ENCODE results near the gene KRTAP9-2.
"Not testable (repeated sequence)": the region's sequence is repeated elsewhere in the genome, so short reads cannot be mapped to it uniquely, and the experiment has no call there.

Gene KRTAP9-2

DNA sequence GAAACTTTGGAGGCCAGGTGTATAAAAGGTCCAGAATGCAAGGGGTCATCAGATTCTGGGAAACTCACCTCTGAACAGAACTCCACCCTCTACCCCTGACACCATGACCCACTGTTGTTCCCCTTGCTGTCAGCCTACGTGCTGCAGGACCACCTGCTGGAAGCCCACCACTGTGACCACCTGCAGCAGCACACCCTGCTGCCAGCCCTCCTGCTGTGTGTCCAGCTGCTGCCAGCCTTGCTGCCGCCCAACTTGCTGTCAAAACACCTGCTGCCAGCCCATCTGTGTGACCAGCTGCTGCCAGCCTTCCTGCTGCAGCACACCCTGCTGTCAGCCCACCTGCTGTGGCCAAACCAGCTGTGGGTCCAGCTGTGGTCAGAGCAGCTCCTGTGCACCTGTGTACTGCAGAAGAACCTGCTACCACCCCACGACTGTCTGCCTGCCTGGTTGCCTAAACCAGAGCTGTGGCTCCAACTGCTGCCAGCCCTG lies 11.5 kb downstream of the KRTAP9-2 start, which contains the start of gene KRTAP9-8:
Gene KRTAP9-8 (plus strand): TSS at position 51 of the 489 bp plus-strand sequence. CDS start 53 bp downstream, at position 104.
- not testable (repeated sequence) for DNase-seq

DNA sequence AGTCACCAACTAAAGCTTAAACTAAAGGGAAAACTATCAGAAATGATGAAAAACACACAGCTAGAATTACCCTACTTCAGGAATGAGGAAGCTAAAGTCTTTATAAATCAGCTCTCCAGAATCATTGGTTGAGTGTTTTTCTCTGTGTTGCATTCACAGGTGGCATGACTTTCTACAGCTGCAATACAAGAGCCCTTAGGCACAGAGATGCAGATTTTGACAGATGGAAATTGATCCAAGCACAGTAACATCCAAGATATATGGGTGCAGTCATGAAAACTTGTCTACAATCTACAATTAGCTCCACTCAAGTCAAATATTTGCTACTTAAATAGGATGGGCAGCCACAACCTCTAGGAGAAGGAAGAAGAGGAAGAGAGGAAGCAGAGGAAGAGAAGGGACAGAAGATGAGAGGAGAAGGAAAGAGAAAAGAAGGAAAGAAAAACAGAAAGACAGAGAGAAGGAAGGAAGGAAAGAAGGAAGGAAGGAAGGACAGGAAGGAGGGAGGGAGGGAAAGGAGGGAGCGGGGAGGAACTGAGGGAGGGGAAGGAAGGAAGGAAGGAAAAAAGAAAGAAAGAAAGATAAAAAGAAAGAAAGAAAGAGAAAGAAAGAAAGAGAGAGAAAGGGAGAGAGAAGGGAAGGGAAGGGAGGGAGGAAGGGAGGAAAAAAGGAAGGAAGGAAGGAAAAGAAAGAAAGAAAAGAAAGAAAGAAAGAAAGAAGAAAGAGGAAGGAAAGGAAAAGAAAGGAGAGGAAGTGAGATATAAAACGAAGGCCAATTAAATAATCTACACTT lies 20.7 kb downstream of the KRTAP9-2 start:
- DNase-seq, result not testable (repeated sequence)

DNA sequence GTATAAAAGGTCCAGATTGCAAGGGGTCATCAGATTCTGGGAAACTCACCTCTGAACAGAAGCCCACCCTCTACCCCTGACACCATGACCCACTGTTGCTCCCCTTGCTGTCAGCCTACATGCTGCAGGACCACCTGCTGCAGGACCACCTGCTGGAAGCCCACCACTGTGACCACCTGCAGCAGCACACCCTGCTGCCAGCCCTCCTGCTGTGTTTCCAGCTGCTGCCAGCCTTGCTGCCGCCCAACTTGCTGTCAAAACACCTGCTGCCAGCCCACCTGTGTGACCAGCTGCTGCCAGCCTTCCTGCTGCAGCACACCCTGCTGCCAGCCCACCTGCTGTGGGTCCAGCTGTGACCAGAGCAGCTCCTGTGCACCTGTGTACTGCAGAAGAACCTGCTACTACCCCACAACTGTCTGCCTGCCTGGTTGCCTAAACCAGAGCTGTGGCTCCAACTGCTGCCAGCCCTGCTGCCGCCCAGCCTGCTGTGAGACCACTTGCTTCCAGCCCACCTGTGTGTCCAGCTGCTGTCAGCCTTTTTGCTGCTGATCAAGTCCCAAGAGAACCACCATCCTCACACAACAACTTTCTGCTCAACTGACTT lies 23.3 kb downstream of the KRTAP9-2 start, which contains the start of gene KRTAP9-4:
Gene KRTAP9-4 (plus strand): TSS at position 51 of the 604 bp plus-strand sequence. CDS start 34 bp downstream, at position 85.
- not testable (repeated sequence) for DNase-seq

DNA sequence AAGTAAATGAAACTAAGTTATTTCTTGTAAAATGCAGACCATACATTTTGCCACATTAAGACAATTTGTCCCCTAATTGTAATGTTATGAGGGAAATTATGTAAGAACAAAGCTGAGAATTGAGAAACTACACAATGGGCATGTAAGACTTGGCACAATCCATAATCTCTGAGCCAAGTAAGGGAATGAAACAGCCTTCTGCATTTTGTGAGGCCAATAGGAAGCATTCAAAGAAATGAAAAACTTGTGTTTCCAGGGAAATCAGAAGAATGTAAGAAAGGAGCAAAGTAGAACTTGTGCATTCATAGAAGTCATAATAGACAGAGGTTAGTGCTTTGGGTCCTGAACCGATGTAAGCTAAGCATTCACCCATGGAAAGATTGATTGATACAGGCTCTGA lies 24.8 kb downstream of the KRTAP9-2 start:
- no peak for DNase-seq

DNA sequence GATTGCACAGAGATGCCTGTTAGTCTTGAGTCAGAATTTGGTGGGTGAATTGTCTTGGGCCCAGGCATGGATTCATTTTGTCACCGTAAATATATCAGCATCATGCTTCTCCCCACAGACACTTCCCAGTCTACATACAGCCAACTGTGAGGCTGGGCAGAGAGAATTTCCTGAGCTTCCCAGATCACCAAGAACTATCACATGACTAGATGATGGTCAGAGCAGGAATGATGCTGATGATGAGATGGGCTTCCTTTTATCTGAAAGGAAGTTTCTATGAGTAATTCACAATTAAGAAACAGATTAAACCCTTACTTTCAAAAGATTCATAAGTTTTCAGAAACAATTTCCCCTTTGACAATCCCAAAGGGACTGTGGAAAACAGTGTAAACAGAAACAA lies 28.4 kb downstream of the KRTAP9-2 start:
- DNase-seq, result no peak

DNA sequence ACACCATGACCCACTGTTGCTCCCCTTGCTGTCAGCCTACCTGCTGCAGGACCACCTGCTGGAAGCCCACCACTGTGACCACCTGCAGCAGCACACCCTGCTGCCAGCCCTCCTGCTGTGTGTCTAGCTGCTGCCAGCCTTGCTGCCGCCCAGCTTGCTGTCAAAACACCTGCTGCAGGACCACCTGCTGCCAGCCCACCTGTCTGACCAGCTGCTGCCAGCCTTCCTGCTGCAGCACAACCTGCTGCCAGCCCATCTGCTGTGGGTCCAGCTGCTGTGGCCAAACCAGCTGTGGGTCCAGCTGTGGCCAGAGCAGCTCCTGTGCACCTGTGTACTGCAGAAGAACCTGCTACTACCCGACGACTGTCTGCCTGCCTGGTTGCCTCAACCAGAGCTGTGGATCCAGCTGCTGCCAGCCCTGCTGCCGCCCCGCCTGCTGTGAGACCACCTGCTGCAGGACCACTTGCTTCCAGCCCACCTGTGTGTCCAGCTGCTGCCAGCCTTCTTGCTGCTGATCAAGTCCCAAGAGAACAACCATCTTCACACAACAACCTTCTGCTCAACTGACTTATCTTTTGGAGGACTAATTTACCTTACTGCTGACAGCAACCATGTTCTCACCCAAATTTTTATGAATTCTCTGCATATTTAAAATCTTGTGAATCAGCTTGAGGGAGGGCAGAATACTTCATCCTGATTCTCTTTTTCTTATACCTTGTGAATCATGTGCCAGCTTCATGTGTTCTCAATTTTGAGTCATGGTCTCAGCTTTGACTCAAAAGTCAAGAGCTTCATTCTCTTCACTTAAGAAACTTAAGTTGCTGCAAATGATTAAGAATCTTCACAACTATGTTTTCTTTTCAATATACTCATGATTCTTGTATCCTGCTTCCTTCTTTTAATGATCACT lies 29.2 kb downstream of the KRTAP9-2 start, which contains the start of gene KRTAP9-9:
Gene KRTAP9-9 (plus strand): TSS at position 4 of the 910 bp plus-strand sequence.
- not testable (repeated sequence) for DNase-seq

DNA sequence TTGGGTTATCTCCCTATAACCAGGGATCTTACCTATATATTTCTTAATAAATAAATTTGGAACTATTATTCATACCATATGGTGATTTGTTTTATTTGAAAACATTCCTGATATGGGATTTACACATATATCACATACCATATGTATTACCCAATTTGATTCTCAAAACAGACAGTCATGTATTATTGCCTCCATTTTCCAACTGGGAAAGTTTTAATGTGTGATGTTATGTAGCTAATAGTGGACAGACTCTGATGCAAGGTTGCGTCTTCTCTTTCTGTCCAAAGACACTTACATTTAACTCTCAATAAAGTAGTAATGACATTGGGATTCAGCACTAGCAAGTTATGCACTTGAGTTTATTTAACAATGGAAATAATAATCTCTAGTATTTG lies 29.8 kb downstream of the KRTAP9-2 start:
- DNase-seq, result no peak

DNA sequence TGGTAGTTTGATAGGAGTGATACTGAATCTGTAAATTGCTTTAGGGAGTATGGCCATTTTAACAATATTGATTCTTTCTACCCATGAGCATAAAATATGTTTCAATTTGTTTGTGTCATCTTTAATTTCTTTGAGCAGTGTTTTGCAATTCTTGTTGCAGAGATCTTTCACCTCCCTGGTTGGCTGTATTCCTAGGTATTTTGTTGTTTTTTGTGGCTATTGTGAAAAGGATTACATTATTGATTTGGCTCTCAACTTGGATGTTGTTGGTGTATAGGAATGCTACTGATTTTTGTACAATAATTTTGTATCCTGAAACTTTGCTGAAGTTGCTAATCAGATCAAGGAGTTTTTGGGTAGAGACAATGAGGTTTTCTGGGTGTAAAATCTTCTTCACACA lies 32.0 kb downstream of the KRTAP9-2 start:
- DNase-seq, result no peak

DNA sequence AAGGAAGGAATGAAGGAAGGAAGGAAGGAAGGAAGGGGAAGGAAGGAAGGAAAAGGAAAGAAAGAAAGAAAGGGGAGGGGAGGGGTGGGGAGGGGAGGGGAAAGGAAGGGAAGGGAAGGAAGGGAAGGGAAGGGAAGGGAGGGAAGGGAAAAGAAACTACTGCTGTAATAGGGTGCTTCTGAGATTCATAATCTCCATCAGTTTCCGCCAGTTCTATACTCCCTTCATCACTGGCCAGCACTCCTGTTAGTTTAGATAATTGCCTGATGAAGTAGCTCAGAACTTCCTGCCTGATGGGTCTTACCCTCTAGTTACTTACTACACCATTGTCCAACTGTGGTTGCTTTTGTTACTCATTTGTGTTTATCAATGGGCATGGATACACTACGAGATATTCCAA lies 36.8 kb downstream of the KRTAP9-2 start:
- DNase-seq, result no peak

DNA sequence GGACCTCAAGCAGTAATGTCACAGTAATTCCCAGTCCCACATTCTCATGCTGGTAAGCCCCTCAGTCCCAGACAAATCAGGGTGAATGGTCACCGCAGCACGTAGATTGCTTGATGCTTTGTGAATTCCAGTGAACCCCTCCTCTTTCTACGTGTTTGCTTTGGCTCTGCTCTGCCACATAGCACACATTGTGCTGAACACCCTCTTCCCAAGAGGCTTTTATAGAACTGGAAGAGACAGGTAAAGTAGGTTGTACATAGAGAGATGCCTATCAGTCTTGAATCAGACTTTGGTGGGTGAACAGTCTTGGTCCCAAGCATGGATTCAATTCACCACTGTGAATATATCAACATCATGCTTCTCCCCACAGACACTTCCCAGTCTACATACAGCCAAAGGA lies 38.2 kb downstream of the KRTAP9-2 start:
- DNase-seq, result no peak

DNA sequence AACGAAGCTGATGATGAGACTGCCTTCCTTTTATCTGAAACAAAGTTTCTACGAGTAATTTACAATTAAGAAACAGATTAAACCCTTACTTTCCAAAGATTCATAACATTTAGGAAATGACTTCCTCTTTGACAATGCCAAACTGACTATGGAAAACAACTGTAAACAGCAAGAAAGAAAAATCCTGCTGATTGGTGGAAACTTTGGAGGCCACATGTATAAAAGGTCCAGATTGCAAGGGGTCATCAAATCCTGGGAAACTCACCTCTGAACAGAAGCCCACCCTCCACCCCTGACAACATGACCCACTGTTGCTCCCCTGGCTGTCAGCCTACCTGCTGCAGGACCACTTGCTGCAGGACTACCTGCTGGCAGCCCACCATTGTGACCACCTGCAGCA lies 38.6 kb downstream of the KRTAP9-2 start, which contains the start of gene KRTAP9-6:
Gene KRTAP9-6 (plus strand): TSS at position 301 of the 400 bp plus-strand sequence. CDS start 0 bp downstream, at position 301.
- DNase-seq, result no peak

DNA sequence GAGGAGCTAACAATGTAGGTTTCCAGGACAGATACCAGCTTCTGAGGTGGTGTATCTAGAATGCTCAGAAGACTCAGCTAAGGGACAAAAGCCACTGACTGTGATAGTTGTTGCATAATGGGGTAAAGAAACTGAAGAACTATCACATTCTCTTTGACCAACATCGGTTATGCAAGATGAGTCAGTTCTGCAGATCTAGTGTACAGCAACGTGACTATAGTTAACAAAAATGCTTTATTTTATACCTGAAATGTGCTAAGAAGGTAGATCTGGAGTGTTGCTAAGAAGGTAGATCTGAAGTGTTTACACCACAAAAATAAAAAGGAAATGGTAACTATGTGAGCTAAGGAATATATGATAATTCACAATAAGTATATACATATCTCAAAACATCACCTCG lies 41.3 kb downstream of the KRTAP9-2 start:
- DNase-seq, result no peak

DNA sequence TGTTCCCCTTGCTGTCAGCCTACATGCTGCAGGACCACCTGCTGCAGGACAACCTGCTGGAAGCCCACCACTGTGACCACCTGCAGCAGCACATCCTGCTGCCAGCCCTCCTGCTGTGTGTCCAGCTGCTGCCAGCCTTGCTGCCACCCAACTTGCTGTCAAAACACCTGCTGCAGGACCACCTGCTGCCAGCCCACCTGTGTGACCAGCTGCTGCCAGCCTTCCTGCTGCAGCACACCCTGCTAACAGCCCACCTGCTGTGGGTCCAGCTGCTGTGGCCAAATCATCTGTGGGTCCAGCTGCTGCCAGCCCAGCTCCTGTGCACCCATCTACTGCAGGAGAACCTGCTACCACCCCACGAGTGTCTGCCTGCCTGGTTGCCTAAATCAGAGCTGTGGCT lies 44.9 kb downstream of the KRTAP9-2 start:
- DNase-seq, result not testable (repeated sequence)

DNA sequence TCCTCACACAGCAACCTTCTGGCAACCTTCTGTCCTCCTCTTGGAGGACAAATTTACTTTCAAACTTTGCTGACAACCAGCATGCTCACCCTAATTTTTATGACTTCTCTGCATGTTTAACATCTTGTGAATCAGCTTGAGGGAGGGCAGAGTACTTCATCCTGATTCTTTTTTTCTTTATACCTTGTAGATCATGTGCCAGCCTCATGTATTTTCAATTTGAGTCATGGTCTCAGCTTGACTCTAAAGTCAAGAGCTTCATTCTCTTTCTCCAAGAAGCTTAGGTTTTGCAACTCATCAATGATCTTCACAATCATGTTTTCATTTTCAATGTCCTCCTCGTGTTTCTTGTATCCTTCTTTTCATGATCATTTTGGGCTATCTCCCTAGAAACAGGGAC lies 45.4 kb downstream of the KRTAP9-2 start:
- DNase-seq, result no peak

DNA sequence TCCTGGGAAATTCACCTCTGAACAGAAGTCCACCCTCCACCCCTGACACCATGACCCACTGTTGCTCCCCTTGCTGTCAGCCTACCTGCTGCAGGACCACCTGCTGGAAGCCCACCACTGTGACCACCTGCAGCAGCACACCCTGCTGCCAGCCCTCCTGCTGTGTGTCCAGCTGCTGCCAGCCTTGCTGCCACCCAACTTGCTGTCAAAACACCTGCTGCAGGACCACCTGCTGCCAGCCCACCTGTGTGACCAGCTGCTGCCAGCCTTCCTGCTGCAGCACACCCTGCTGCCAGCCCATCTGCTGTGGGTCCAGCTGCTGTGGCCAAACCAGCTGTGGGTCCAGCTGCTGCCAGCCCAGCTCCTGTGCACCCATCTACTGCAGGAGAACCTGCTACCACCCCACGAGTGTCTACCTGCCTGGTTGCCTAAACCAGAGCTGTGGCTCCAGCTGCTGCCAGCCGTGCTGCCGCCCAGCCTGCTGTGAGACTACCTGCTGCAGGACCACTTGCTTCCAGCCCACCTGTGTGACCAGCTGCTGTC lies 49.3 kb downstream of the KRTAP9-2 start, which contains the start of gene KRTAP9-7:
Gene KRTAP9-7 (plus strand): TSS at position 51 of the 543 bp plus-strand sequence. CDS start 0 bp downstream, at position 51.
- not testable (repeated sequence) for DNase-seq

Measured in NCI-H1417 treated with DMSO at 0.1 percent for 48 hours (cell line).